Mucosa of rectum (tissue), 2 donors: ENCODE data around the gene CRYBA1.

Experiments used
- H3K27ac ChIP-seq, 2 donors: one replicate each; pipeline ENCODE4 v1.7.0; 2013; ENCODE audit warnings: inconsistent platforms in 2 of 2, low read depth in 2 of 2, low read length in 2 of 2
- H3K27me3 ChIP-seq, 2 donors: one replicate each; pipeline ENCODE4 v1.7.0; 2013; ENCODE audit warnings: low read length in 2 of 2; ENCODE audit not compliant: control insufficient read depth in 2 of 2, insufficient read depth in 2 of 2
- H3K36me3 ChIP-seq, 2 donors: one replicate each; pipeline ENCODE4 v1.7.0; 2013; ENCODE audit warnings: low read length in 2 of 2; ENCODE audit not compliant: control insufficient read depth in 2 of 2, insufficient read depth in 2 of 2
- H3K4me1 ChIP-seq, 2 donors: one replicate each; pipeline ENCODE4 v1.7.0; 2013; ENCODE audit warnings: low read length in 2 of 2, mild to moderate bottlenecking in 1 of 2; ENCODE audit not compliant: control insufficient read depth in 2 of 2, insufficient read depth in 2 of 2
- H3K4me3 ChIP-seq, 2 donors: one replicate each; pipeline ENCODE4 v1.7.0; 2013; ENCODE audit warnings: low read length in 2 of 2
- H3K9ac ChIP-seq, 2 donors: one replicate each; pipeline ENCODE4 v1.7.0; 2013; ENCODE audit warnings: low read length in 2 of 2, low read depth in 1 of 2, mild to moderate bottlenecking in 1 of 2
- H3K9me3 ChIP-seq, 2 donors: one replicate each; pipeline ENCODE4 v1.7.0; 2013; ENCODE audit warnings: low read length in 2 of 2; ENCODE audit not compliant: control insufficient read depth in 2 of 2
- donor health status: healthy.
- donor health status: Normal muscosa, but diverticular disease.

Gene CRYBA1

GRCh38 chr17:29235904-29236303 lies 10.8 kb upstream of the CRYBA1 start:
- H3K9ac ChIP-seq: no peak overlapping the region
- no peaks in the 10 kb centered on the region for H3K36me3 ChIP-seq
- H3K27me3 ChIP-seq: no peaks in the 10 kb centered on the region
- no peaks in the 10 kb centered on the region for H3K9me3 ChIP-seq
- no peaks in the 10 kb centered on the region for H3K4me1 ChIP-seq
- no peak overlapping the region for H3K4me3 ChIP-seq
- H3K27ac ChIP-seq: no peak overlapping the region

GRCh38 chr17:29237476-29238132 lies 9.1 kb upstream of the CRYBA1 start:
- no peak overlapping the region for H3K9ac ChIP-seq
- no peaks in the 10 kb centered on the region for H3K9me3 ChIP-seq
- H3K36me3 ChIP-seq: no peaks in the 10 kb centered on the region
- no peak overlapping the region for H3K4me3 ChIP-seq
- no peaks in the 10 kb centered on the region for H3K4me1 ChIP-seq
- H3K27me3 ChIP-seq: no peaks in the 10 kb centered on the region
- no peak overlapping the region for H3K27ac ChIP-seq

GRCh38 chr17:29238133-29238850 lies 8.4 kb upstream of the CRYBA1 start:
- H3K4me3 ChIP-seq: no peak overlapping the region
- H3K9me3 ChIP-seq: no peaks in the 10 kb centered on the region
- no peak overlapping the region for H3K27ac ChIP-seq
- no peak overlapping the region for H3K9ac ChIP-seq
- no peaks in the 10 kb centered on the region for H3K36me3 ChIP-seq
- H3K27me3 ChIP-seq: no peaks in the 10 kb centered on the region
- no peaks in the 10 kb centered on the region for H3K4me1 ChIP-seq

DNA sequence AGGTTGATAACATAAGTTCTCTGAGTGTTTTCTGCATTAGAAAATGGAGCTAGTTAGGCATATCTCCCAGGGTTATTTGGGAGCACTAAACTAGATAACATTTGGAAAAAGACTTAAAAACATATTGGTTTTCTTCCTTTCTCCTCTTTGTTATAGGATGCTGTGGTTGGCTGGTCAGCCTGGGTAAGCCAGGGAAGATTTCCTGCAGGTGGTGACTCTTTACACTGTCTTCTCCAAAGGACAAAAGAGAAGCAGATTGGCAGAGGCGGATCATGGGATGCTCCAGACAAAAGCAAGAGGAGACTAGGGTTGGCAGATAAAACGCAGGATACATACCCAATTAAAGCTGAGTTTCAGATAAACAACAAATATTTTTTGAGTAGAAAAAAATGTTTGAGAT lies 6.2 kb upstream of the CRYBA1 start:
- Histone ChIP-seq H3K4me1 (no peaks in the 10 kb centered on the region), H3K9me3 (no peaks in the 10 kb centered on the region), H3K9ac (no peak overlapping the region), H3K4me3 (no peak overlapping the region), H3K36me3 (no peaks in the 10 kb centered on the region), H3K27ac (no peak overlapping the region), H3K27me3 (no peaks in the 10 kb centered on the region)

DNA sequence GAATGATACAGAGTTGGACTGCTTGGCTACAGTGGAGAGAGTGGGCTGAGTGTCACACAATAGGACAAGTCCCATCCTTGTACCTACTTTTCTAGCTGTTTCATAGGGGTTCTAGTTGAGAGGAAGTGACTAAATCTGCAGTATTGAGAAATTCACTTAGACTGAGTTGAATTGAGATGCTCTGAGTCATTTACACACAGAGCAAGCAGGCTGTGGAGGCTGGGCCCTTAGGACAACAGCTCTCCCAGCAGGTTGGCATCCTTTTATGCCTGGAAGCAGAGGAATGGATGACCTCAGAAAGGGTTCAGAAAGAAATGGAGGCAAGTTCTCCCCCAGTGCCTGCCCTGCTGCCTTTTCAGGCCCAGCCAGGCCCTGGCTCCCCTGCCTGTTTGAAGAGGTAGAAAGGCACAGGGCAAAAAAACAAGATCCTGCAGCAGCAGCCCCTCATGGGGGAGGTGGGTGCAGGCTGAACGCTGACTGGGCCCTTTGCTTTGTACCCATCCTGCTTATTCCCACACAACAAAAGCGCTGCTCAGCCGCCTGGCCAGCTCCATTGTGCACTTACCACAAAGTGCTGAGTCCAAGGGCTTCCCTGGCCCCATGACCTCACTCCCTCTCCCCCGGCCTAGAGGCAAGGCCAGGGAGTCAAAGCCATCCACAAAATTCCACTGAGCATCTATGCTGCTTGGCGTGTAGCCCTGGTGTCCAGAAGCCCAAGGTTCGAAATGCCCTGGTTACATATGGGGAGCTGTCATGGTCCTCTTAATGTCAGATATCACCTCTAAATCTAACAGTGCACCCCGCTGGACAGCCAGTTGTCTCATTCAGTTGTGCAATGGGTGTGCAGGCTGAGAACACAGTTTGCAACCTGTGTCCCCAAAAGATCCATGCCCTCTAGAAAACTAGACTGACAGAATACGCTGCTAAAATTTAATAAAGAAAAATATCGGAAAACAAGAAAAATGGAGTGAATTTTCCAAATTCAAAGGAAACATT lies 5.4 kb upstream of the CRYBA1 start:
- no peaks in the 10 kb centered on the region for H3K27me3 ChIP-seq
- no peak overlapping the region for H3K27ac ChIP-seq
- no peaks in the 10 kb centered on the region for H3K4me1 ChIP-seq
- no peak overlapping the region for H3K9ac ChIP-seq
- no peaks in the 10 kb centered on the region for H3K9me3 ChIP-seq
- no peak overlapping the region for H3K4me3 ChIP-seq
- H3K36me3 ChIP-seq: no peaks in the 10 kb centered on the region

DNA sequence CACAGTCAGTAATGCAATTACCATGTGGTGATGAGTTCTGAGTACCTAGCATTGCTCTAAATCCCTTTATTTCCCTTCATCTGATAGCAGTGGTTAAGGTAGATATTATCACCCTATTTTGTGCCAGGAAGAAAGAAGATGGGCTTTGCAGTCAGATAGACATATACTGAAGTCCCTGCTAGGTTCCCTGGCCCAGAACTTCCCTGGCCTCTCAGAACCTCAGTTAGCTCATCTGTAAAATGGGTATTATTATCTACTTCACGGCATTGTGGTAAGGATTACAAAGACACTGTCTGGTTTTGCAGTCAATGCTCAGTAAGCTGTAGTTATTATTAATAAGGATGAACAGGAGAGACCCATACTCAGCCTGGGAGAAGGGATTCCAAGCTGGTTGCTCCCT lies 4.6 kb upstream of the CRYBA1 start:
- H3K27ac ChIP-seq: no peak overlapping the region
- H3K4me3 ChIP-seq: no peak overlapping the region
- no peaks in the 10 kb centered on the region for H3K27me3 ChIP-seq
- no peaks in the 10 kb centered on the region for H3K4me1 ChIP-seq
- no peak overlapping the region for H3K9ac ChIP-seq
- no peaks in the 10 kb centered on the region for H3K9me3 ChIP-seq
- H3K36me3 ChIP-seq: no peaks in the 10 kb centered on the region

- no peaks in the 10 kb centered on the region for H3K27me3 ChIP-seq
Observed at GRCh38 chr17:29242790-29243189, 3.9 kb upstream of the CRYBA1 start.

GRCh38 chr17:29243792-29244191 lies 2.9 kb upstream of the CRYBA1 start:
- no peaks in the 10 kb centered on the region for H3K4me1 ChIP-seq

More at GRCh38 chr17:29242790-29243189, 3.9 kb upstream of the CRYBA1 start:
- H3K4me3 ChIP-seq: no peak overlapping the region
- no peaks in the 10 kb centered on the region for H3K4me1 ChIP-seq
- no peaks in the 10 kb centered on the region for H3K36me3 ChIP-seq
- no peak overlapping the region for H3K27ac ChIP-seq
- H3K9ac ChIP-seq: no peak overlapping the region
- no peaks in the 10 kb centered on the region for H3K9me3 ChIP-seq

DNA sequence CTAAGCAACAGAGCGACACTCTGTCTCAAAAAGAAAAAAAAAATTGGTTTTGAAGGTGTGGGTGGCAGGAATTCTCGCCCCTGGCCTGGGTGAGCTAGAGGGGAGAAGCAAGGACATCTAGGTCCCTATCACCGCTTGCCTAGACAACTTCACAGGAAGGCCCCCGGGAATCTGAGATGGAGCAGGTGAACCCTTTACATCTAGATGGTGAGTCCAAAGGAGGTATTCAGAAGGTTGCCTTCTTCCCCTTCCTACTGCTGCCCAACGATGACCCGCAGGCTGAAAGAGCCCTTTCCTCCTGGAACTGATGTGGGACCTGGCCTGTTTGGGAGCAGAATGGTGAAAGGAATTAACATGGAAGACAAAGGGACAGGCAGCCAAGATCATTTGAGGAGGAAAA lies 1.3 kb upstream of the CRYBA1 start:
- H3K27me3 ChIP-seq: no peaks in the 10 kb centered on the region

More at GRCh38 chr17:29243792-29244191, 2.9 kb upstream of the CRYBA1 start:
- H3K4me3 ChIP-seq: no peak overlapping the region
- H3K27ac ChIP-seq: no peak overlapping the region
- no peak overlapping the region for H3K9ac ChIP-seq
- no peaks in the 10 kb centered on the region for H3K27me3 ChIP-seq
- no peaks in the 10 kb centered on the region for H3K9me3 ChIP-seq
- no peaks in the 10 kb centered on the region for H3K36me3 ChIP-seq

DNA sequence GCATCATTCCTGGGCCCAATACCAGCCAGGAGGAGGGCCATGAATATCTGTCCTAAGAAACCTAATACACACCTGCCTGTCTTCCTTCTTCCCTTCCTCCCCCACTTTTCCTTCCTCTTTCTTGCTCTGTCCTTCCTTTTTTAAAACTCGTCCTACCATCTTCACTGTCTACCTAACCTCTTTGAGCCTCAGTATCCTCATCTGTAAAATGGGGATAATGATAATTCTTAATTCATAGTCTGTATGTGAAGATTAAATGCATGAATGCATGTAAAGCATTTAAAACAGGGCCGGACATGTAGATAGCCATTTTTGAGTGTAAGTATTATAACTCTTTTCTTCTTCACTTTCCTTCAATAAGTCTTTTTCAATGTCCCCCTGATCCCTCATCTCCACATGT lies 560 bp downstream of the CRYBA1 start:
- no peak overlapping the region for H3K9ac ChIP-seq
- no peak overlapping the region for H3K4me3 ChIP-seq
- no peaks in the 10 kb centered on the region for H3K27me3 ChIP-seq
- no peaks in the 10 kb centered on the region for H3K9me3 ChIP-seq
- H3K27ac ChIP-seq: no peak overlapping the region
- no peaks in the 10 kb centered on the region for H3K4me1 ChIP-seq
- peaks cover 2 to 3% of the 10 kb centered on the region in 2 donors for H3K36me3 ChIP-seq

More for the DNA sequence above, 1.3 kb upstream of the CRYBA1 start:
- Histone ChIP-seq H3K4me3 (no peak overlapping the region), H3K36me3 (no peaks in the 10 kb centered on the region), H3K9me3 (no peaks in the 10 kb centered on the region), H3K27ac (no peak overlapping the region), H3K9ac (no peak overlapping the region), H3K4me1 (no peaks in the 10 kb centered on the region)
